IPS DF 6.9 (cell line): Measurements from ENCODE around the gene FJX1.

ENCODE experiments used
- DNase-seq: peaks from one replicate; pipeline ENCODE4 v3.0.0-alpha.2; 2013; ENCODE audit warnings: low read depth, low spot score
- H3K27ac ChIP-seq: one replicate; pipeline ENCODE4 v1.5.1; 2013; ENCODE audit warnings: low read length, control low read depth
- H3K27me3 ChIP-seq: 2 replicates; pipeline ENCODE4 v1.6.1; 2013; ENCODE audit warnings: mild to moderate bottlenecking, low read length; ENCODE audit not compliant: control insufficient read depth, insufficient read depth
- H3K36me3 ChIP-seq: 2 replicates; pipeline ENCODE4 v1.6.1; 2013; ENCODE audit warnings: low read length; ENCODE audit not compliant: control insufficient read depth, insufficient read depth
- H3K4me1 ChIP-seq: 2 replicates; pipeline ENCODE4 v1.6.1; 2013; ENCODE audit warnings: low read length; ENCODE audit not compliant: control insufficient read depth, insufficient read depth
- H3K4me3 ChIP-seq: 2 replicates; pipeline ENCODE4 v1.5.1; 2013; ENCODE audit warnings: mild to moderate bottlenecking, low read length
- H3K9me3 ChIP-seq: 2 replicates; pipeline ENCODE4 v1.6.1; 2013; ENCODE audit warnings: low read length, inconsistent platforms; ENCODE audit not compliant: control insufficient read depth, insufficient read depth
- WGBS: extraction: QIAGEN DNeasy Blood & Tissue Kit; methylation state at CpG from one replicate; pipeline ENCODE4 v1.1.7; 2013; ENCODE audit warnings: mixed read lengths, missing lambda C conversion rate; ENCODE audit not compliant: insufficient read length, insufficient coverage; 5-methylcytosine and 5-hydroxymethylcytosine counted together

FJX1 gene

DNA sequence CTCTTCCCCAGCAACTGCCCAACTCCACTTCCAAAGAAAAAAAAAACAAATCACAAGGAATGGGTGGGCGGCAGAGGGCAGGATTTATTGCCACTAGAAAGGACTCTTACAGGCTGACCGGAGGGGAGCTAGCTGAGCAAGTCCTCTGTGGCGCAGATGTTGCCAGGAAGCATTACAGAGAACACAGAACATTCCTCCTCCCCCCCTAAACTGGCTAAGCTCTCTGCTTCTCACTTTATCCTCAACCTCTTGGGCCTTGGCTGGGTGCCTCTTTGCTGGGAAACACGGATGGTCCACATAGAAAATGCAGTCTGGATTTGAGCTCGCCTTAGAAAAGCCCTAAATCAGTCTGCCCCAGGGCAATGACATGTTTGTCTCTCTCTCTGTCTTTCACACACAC, 12.6 kb upstream of the FJX1 start:
- Histone ChIP-seq H3K36me3 (no peaks in the 10 kb centered on the region), H3K4me3 (no peak overlapping the region), H3K27me3 (no peaks in the 10 kb centered on the region), H3K9me3 (no peaks in the 10 kb centered on the region), H3K4me1 (peaks cover 3% of the 10 kb centered on the region; the same call in 1 of the 2 replicates), H3K27ac (no peak overlapping the region)
- no CpG with 5 or more reads among the region's 5 CpGs for WGBS
- DNase-seq: no peak

DNA sequence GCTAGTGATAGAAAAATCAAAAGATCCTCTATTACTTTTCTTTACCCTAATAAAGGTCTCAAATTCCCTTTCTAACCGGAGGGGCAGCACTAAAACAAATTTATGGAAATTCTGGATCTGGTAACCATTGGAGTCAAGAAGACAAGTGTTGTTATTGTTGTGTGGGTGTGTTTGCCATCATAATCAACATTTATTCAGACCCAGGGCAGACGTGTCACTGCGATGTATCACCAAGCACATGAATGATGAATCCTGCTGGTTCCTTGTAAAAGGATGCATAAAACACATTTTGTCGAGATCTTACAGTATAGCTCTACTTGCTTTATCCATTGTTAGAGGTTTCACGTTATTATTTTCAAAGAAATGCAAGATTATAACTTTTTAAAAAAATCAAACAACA, 12.1 kb upstream of the FJX1 start:
- no CpG with 5 or more reads among the region's 5 CpGs for WGBS
- Histone ChIP-seq H3K9me3 (no peaks in the 10 kb centered on the region), H3K4me1 (peaks cover 3% of the 10 kb centered on the region; the same call in 1 of the 2 replicates), H3K27me3 (no peaks in the 10 kb centered on the region), H3K4me3 (no peak overlapping the region), H3K36me3 (no peaks in the 10 kb centered on the region), H3K27ac (no peak overlapping the region)
- no peak for DNase-seq

DNA sequence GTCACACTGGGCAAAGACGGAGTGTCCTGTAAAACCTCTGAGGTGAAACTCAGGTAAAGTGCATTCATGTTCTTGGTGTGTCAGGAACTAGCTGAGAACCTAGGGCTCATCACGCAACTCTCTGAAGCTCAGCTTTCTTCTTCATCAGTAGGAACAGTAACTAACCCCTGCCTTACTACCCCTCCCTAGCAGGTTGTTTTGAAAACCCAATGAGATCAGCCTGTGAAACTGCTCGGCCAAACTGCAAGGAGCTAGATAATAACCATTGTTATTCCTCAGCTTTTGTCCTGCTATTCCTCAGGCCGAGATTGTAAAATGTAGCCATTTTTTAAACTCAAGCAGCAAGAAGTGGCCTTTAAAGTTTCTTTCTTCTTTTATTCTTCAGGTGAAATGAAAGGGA, 9.8 kb upstream of the FJX1 start:
- Histone ChIP-seq H3K27ac (no peak overlapping the region), H3K36me3 (no peaks in the 10 kb centered on the region), H3K4me3 (no peak overlapping the region), H3K27me3 (no peaks in the 10 kb centered on the region), H3K4me1 (peaks cover 3% of the 10 kb centered on the region; the same call in 1 of the 2 replicates), H3K9me3 (no peaks in the 10 kb centered on the region)
- WGBS: no CpG with 5 or more reads among the region's 4 CpGs
- DNase-seq: no peak

DNA sequence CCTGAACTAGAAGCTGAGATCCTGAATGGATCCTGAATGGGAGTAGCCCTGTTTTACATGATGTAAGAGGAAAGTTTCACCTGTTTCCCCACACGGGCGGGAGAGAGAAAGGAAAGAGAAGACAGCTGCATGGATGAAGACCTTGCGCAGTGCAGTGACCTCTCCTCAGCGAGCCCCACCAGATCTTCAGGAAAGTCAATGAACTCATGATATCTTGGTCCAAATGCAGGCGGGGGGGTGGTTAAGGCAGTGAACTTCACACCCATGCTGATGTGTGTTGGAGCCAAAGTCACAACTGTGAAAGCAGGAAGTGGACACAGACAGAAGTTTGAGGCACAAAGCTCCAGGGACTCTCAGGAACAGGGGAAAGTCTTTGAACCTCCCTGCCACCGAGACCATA, 8.6 kb upstream of the FJX1 start:
- no peak overlapping the region for H3K27ac ChIP-seq
- no CpG with 5 or more reads among the region's 6 CpGs for WGBS

DNA sequence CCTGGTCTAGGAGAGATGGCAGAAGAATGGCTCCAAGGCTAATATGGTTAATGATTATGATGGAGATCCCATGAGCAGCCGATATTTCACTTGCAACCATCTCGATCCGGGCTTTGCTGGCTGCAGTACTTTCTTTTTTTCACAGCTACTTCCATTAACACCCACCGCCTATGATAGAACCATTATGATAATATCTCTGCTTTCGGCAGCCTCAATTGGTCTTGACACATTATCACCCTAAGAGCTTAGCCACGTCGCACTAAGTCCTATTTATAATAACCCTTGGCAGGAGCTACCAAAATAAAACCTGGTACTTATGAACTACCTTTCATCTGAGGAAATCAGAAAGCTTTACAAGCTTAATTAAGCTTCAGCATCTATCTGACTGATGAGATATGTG, 7.6 kb upstream of the FJX1 start:
- Histone ChIP-seq H3K4me1 (peaks cover 3% of the 10 kb centered on the region; the same call in 1 of the 2 replicates), H3K4me3 (no peak overlapping the region), H3K27me3 (no peaks in the 10 kb centered on the region), H3K36me3 (no peaks in the 10 kb centered on the region), H3K9me3 (no peaks in the 10 kb centered on the region), H3K27ac (no peak overlapping the region)
- DNase-seq: no peak
- no CpG with 5 or more reads among the region's 7 CpGs for WGBS

More for the DNA sequence above, 8.6 kb upstream of the FJX1 start:
- Histone ChIP-seq H3K27me3 (no peaks in the 10 kb centered on the region), H3K36me3 (no peaks in the 10 kb centered on the region), H3K9me3 (no peaks in the 10 kb centered on the region), H3K4me1 (peaks cover 3% of the 10 kb centered on the region; the same call in 1 of the 2 replicates), H3K4me3 (no peak overlapping the region)
- DNase-seq: no peak

DNA sequence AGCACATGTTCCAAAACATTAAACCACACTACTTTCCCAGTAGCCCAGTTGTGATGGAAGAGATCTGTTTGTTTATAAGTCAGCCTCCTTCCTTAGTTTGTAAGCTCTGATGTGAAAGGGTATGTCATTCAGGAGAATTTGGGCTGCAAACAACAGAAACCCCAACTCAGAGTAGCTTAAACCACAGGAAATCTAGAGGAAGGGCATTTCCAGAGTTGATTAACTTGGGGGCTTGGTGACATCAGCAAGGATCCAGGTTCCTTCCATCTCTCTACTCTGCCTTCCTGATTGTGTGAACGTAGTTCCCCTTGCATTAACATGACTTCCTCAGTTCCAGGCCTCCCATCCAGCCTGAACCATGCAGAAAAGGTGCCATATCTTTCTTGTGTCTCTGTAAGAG, 6.5 kb upstream of the FJX1 start:
- no peaks in the 10 kb centered on the region for H3K9me3 ChIP-seq
- H3K4me3 ChIP-seq: no peak overlapping the region
- DNase-seq: no peak
- WGBS: no CpG with 5 or more reads among the region's 1 CpG
- H3K27ac ChIP-seq: no peak overlapping the region
- no peaks in the 10 kb centered on the region for H3K27me3 ChIP-seq
- peaks cover 3% of the 10 kb centered on the region; the same call in 1 of the 2 replicates for H3K4me1 ChIP-seq
- H3K36me3 ChIP-seq: no peaks in the 10 kb centered on the region

DNA sequence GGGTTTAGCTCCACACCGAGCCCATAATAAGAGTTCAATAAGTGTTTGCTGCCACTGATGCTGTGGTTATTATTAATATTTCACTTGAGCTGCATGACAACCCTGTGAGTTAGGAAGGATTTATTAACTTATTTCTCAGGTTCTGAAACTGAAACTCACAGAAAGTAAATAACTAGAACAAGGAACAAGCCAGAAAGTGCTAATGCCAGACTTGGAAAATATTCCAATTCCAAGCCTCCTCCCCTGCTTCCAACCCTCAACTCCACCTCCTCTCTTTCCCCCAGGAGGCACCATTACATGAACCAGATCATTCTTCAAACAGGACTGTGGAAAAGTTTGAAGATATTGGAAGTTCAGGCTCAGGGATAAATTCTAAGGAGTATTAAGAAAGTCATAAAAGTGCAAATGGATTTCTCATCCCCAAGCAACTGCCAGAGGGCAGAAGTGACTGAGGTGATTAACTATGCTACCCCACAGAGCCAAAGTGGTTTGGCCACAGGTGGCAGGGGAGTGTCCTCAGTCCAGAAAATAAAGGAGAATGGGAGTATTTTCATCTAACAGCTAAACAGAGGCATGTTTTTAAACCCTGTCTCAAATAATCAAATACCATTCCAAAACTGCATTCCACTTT, 3.2 kb upstream of the FJX1 start:
- Histone ChIP-seq H3K36me3 (no peaks in the 10 kb centered on the region), H3K4me3 (no peak overlapping the region), H3K27me3 (peaks cover 1% of the 10 kb centered on the region; the same call in 1 of the 2 replicates), H3K27ac (no peak overlapping the region), H3K4me1 (peaks cover 4% of the 10 kb centered on the region; the same call in 1 of the 2 replicates), H3K9me3 (no peaks in the 10 kb centered on the region)
- WGBS: no CpG with 5 or more reads among the region's 1 CpG
- no peak for DNase-seq

DNA sequence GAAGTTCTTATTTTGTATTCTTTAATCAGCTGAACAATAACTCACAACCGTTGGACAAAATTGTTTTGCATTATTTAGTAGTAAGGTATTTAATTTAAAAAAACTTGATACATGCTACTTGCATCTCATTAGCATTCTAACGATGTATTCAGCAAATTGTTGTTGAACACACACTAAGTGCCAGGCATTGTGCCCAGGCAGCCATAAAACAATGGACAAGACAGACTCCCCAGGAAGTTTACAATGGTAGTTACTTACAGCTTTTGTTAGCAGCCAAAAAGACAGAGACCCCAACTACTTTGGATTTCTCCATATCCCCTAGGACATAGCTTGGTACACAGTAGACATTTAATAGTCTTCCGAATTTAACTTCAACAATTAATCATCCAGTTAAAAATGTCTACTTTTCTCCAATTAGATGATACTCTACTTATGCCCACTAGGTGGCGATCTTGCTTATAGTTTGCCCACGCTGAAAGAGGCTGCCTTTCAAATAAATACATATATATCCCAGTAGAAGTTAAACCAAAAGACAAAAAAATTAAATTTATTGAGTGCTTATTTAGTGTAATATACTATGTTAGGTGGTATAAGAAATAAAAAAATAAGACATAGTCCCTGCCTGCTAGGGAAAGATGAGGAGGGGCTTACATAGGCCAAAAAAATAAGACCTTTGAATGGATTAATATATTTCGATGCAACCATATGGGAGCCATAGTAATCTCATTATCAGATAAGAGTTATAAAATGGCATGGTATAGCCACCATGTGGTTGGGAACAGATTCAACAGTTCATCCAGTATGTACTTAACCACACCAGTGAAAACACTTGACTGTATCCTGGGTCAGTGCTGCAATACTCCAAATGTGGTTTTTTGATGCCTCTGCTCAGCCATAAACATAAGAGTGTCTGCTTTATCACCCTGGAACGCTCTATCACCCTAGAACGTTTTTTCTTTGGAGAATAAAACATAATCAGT, 2.0 kb upstream of the FJX1 start:
- DNase-seq: no peak
- WGBS: no CpG with 5 or more reads among the region's 8 CpGs
- Histone ChIP-seq H3K9me3 (no peaks in the 10 kb centered on the region), H3K27ac (no peak overlapping the region), H3K27me3 (peaks cover 1% of the 10 kb centered on the region; the same call in 1 of the 2 replicates), H3K4me3 (no peak overlapping the region), H3K4me1 (peaks cover 4% of the 10 kb centered on the region; the same call in 1 of the 2 replicates), H3K36me3 (no peaks in the 10 kb centered on the region)

DNA sequence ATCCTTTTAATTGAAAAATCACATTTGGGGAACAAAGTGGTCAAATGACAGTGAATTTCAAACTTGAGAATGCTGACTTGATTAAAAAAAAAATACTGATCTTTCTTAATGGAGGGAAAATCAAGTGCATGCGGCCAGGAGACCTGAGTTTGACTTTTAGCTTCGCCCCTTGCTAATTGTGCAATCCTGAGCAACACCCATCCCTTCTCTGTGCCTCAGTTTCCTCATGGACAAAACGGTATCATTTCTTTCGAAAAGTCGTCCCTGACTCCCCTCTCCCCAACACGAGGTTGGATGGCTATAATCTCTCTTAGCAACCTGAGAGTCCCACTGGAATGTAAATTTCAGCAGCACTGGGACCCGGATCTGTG, 959 bp upstream of the FJX1 start:
- no peaks in the 10 kb centered on the region for H3K9me3 ChIP-seq
- peaks cover 1% of the 10 kb centered on the region; the same call in 1 of the 2 replicates for H3K27me3 ChIP-seq
- DNase-seq: no peak
- H3K27ac ChIP-seq: no peak overlapping the region
- no peaks in the 10 kb centered on the region for H3K36me3 ChIP-seq
- peaks cover 4% of the 10 kb centered on the region; the same call in 1 of the 2 replicates for H3K4me1 ChIP-seq
- no CpG with 5 or more reads among the region's 7 CpGs for WGBS
- no peak overlapping the region for H3K4me3 ChIP-seq

DNA sequence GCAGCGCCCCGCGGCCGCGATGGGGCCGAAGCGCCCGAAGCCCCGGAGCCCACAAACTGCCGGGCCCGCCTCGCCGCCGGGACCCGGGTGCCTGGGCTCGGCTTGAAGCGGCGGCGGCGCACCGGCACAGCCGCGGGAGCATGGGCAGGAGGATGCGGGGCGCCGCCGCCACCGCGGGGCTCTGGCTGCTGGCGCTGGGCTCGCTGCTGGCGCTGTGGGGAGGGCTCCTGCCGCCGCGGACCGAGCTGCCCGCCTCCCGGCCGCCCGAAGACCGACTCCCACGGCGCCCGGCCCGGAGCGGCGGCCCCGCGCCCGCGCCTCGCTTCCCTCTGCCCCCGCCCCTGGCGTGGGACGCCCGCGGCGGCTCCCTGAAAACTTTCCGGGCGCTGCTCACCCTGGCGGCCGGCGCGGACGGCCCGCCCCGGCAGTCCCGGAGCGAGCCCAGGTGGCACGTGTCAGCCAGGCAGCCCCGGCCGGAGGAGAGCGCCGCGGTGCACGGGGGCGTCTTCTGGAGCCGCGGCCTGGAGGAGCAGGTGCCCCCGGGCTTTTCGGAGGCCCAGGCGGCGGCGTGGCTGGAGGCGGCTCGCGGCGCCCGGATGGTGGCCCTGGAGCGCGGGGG, 346 bp downstream of the FJX1 start:
- WGBS: no CpG with 5 or more reads among the region's 91 CpGs
- H3K4me3 ChIP-seq: peak overlapping the region; percentile 51; the same call in 1 of the 2 replicates
- H3K36me3 ChIP-seq: no peaks in the 10 kb centered on the region
- peaks cover 1% of the 10 kb centered on the region; the same call in 1 of the 2 replicates for H3K27me3 ChIP-seq
- no peak overlapping the region for H3K27ac ChIP-seq
- H3K9me3 ChIP-seq: no peaks in the 10 kb centered on the region
- no peak for DNase-seq
- H3K4me1 ChIP-seq: peaks cover 4% of the 10 kb centered on the region; the same call in 1 of the 2 replicates
